Measurements from ENCODE around the gene DOCK2.
"Not testable (repeated sequence)": the region's sequence is repeated elsewhere in the genome, so short reads cannot be mapped to it uniquely, and the experiment has no call there.

DOCK2 gene

GRCh38 chr5:169719360-169720314 lies 82.6 kb downstream of the DOCK2 start:
- no peak for DNase-seq (ENCODE audit: low spot score)

- DNase-seq (ENCODE audit: low spot score) = no peak
Observed at GRCh38 chr5:169721771-169722170, 84.7 kb downstream of the DOCK2 start.

- DNase-seq (ENCODE audit: low spot score) = no peak
Observed at GRCh38 chr5:169723103-169723831, 86.2 kb downstream of the DOCK2 start.

GRCh38 chr5:169724303-169725087 lies 87.4 kb downstream of the DOCK2 start:
- DNase-seq (ENCODE audit: low spot score) = no peak

GRCh38 chr5:169725665-169726064 lies 88.6 kb downstream of the DOCK2 start:
- DNase-seq (ENCODE audit: low spot score) = not testable (repeated sequence)

- no peak for DNase-seq (ENCODE audit: low spot score)
Observed at GRCh38 chr5:169728418-169728817, 91.3 kb downstream of the DOCK2 start.

- no peak for DNase-seq (ENCODE audit: low spot score)
Observed at GRCh38 chr5:169731221-169731620, 94.1 kb downstream of the DOCK2 start.

- no peak for DNase-seq (ENCODE audit: low spot score)
Observed at GRCh38 chr5:169732841-169733240, 95.8 kb downstream of the DOCK2 start.

GRCh38 chr5:169735913-169736312 lies 98.8 kb downstream of the DOCK2 start:
- DNase-seq (ENCODE audit: low spot score) = no peak

- no peak for DNase-seq (ENCODE audit: low spot score)
Observed at GRCh38 chr5:169736653-169737052, 99.6 kb downstream of the DOCK2 start.

GRCh38 chr5:169740435-169740834 lies 103.4 kb downstream of the DOCK2 start:
- no peak for DNase-seq (ENCODE audit: low spot score)

- no peak for DNase-seq (ENCODE audit: low spot score)
Observed at GRCh38 chr5:169742771-169743296, 105.8 kb downstream of the DOCK2 start.

GRCh38 chr5:169744336-169744735 lies 107.3 kb downstream of the DOCK2 start:
- no peak for DNase-seq (ENCODE audit: low spot score)

GRCh38 chr5:169745441-169746146 lies 108.5 kb downstream of the DOCK2 start:
- DNase-seq (ENCODE audit: low spot score) = no peak

- no peak for DNase-seq (ENCODE audit: low spot score)
Observed at GRCh38 chr5:169746147-169746694, 109.1 kb downstream of the DOCK2 start.

- DNase-seq (ENCODE audit: low spot score) = no peak
Observed at GRCh38 chr5:169748174-169748573, 111.1 kb downstream of the DOCK2 start.

GRCh38 chr5:169749295-169749694 lies 112.2 kb downstream of the DOCK2 start:
- DNase-seq (ENCODE audit: low spot score) = no peak

GRCh38 chr5:169751490-169751889 lies 114.4 kb downstream of the DOCK2 start:
- no peak for DNase-seq (ENCODE audit: low spot score)

- DNase-seq (ENCODE audit: low spot score) = not testable (repeated sequence)
Observed at GRCh38 chr5:169752566-169752965, 115.5 kb downstream of the DOCK2 start.

- no peak for DNase-seq (ENCODE audit: low spot score)
Observed at GRCh38 chr5:169753795-169754194, 116.7 kb downstream of the DOCK2 start.

GRCh38 chr5:169754737-169755136 lies 117.7 kb downstream of the DOCK2 start:
- no peak for DNase-seq (ENCODE audit: low spot score)
